ENCODE results near the gene CPN2. TPM values are rescaled to one million over a fixed set of nuclear protein-coding genes. Genes with fewer than 3 reads are reported as not detected.

CPN2 gene
- total RNA-seq, 1 donor from 2014 or later = not detected

DNA sequence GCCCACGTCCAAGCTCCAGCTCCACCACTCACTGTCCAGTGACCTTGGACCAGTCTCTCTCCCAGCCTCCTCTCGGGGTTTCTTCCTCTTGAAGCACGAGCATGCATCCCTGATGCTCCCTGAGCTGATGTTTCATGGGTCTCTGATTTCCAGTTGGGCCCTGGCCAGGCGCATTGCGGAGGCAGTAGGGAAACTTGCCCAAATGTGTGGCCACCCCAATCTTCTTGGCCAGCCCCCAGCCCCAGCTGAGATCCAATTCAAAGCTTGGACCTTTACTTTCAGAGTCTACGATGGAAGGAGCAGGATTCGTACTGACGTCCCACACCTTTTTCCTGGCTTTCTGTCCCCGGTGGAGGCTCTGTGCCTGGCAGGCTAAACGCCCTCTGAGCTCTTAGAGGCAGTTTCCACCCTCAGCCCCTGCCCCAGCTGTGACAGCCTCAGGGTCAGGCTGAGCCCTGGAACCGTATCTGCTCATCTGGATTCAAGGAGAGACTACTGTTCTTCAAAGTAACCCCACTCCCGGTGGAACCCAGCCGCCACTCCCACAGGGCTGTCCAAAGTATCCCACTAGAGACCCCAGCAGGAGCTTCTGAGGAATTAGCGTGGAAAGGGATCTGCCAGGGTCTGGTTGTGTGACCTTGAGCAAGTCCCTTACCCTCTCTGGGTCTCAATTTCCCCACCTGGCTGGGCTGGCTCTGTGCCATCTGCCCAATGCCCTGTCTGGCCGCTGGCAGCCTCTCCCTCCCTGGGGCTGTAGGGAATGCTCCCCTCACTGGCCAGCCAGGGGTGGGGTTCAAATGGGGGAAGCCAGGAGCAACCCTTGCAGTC lies 37.4 kb downstream of the CPN2 start:
- H3K27ac ChIP-seq = no peak overlapping the region
- ATAC-seq (no peak), DNase-seq (no peak)
- H3K27me3 ChIP-seq (ENCODE audit: low read depth) = peaks cover 6% of the 10 kb centered on the region
- TF ChIP-seq, protein P1, sequence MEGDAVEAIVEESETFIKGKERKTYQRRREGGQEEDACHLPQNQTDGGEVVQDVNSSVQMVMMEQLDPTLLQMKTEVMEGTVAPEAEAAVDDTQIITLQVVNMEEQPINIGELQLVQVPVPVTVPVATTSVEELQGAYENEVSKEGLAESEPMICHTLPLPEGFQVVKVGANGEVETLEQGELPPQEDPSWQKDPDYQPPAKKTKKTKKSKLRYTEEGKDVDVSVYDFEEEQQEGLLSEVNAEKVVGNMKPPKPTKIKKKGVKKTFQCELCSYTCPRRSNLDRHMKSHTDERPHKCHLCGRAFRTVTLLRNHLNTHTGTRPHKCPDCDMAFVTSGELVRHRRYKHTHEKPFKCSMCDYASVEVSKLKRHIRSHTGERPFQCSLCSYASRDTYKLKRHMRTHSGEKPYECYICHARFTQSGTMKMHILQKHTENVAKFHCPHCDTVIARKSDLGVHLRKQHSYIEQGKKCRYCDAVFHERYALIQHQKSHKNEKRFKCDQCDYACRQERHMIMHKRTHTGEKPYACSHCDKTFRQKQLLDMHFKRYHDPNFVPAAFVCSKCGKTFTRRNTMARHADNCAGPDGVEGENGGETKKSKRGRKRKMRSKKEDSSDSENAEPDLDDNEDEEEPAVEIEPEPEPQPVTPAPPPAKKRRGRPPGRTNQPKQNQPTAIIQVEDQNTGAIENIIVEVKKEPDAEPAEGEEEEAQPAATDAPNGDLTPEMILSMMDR (IDR thresholded peaks at IDR 0.05) = no peak
- no peaks in the 10 kb centered on the region for H3K36me3 ChIP-seq
- peaks cover 5% of the 10 kb centered on the region for H3K9me3 ChIP-seq
- H3K4me1 ChIP-seq = peaks cover 33% of the 10 kb centered on the region
- intact Hi-C loops (cut with DNase I) = loop anchor here (10.0 kb wide), 1 partner anchor 169 kb away; no protein-coding TSS in a partner anchor
- H3K4me3 ChIP-seq = no peak overlapping the region

DNA sequence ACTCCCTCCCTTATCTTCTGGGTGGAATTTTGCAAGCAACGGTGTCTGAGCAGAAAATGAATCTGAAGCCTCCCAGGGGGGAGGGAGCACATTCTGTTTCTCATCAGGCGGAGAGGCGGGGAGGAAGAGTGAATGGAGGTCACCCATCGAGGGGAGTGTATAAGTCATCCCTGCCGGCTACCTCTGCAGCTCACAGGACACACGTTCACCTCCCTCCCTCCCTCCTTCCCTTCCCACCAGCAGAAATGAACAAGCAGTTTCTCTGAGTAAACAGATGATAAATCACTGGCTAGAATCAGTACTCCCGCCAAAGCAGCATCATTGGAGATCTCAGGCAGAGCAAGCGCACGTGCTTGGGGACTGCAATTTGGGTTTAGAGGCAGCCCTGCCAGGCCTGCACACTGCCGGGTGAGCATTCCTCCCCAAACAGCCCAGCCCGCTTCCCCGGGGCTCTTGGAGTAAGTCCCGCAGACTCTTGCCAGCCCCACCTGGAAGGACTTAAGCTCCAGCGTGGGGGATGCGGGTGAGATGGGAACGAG lies 38.3 kb downstream of the CPN2 start:
- Histone ChIP-seq H3K9me3 (no peaks in the 10 kb centered on the region), H3K4me1 (peaks cover 33% of the 10 kb centered on the region), H3K36me3 (no peaks in the 10 kb centered on the region), H3K27me3 (ENCODE audit: low read depth) (peaks cover 6% of the 10 kb centered on the region), H3K27ac (no peak overlapping the region), H3K4me3 (no peak overlapping the region)
- TF ChIP-seq, protein P1 (IDR thresholded peaks at IDR 0.05) = no peak
- ATAC-seq (no peak), DNase-seq (no peak)
- intact Hi-C loops (cut with DNase I) = loop anchor here (10.0 kb wide), 1 partner anchor 168 kb away; no protein-coding TSS in a partner anchor

DNA sequence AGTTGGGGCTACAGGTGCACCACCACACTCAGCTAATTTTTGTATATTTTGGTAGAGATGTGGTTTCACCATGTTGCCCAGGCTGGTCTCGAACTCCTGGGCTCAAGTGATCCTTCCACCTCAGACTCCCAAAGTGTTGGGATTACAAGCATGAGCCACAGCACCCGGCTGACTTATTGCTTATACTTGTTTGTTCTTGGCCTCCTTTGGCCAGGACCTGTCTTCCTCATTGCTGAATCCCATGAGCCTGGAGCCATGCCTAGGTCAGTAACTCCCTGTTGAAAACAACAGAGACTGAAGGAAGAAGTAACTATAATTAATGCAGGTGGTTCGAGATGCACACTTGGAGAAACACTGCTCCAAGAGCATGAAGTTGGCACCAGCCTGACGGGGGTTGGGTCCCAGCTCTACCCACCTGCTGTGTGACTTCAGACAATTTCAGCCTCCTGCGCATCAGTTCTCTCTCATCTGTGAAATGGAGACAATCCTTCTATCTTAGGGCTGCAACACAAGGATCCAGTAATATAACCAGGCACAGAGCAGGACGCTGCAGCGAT lies 38.9 kb downstream of the CPN2 start:
- no peak for ATAC-seq
- no peak overlapping the region for H3K27ac ChIP-seq

DNA sequence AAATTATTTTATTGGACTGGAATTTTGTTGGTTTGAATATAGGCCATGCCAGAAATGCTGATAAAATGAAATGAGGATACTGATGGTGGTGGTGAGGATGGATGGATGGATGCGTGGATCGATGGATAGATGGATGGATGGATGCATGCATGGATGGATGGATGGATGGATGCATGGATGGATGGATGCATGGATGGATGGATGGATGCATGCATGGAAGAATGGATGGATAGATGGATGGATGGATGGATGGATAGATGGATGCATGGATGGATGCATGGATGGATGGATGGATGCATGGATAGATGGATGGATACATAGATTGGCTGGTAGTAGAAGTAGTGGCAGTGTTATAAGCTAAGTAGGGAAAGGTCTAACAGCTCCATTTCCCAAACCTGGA lies 40.1 kb downstream of the CPN2 start:
- ATAC-seq = no peak
- TF ChIP-seq, protein P1 (IDR thresholded peaks at IDR 0.05) = no peak
- no peak overlapping the region for H3K27ac ChIP-seq
- no peak overlapping the region for H3K4me3 ChIP-seq
- no peaks in the 10 kb centered on the region for H3K36me3 ChIP-seq
- no peaks in the 10 kb centered on the region for H3K9me3 ChIP-seq
- DNase-seq = no peak
- H3K4me1 ChIP-seq = peaks cover 46% of the 10 kb centered on the region
- intact Hi-C loops (cut with DNase I) = loop anchor here (10.0 kb wide), 1 partner anchor 166 kb away; no protein-coding TSS in a partner anchor
- no peaks in the 10 kb centered on the region for H3K27me3 ChIP-seq (ENCODE audit: low read depth)

More for the DNA sequence above, 38.9 kb downstream of the CPN2 start:
- no peak overlapping the region for H3K4me3 ChIP-seq
- TF ChIP-seq, protein P1 (IDR thresholded peaks at IDR 0.05) = no peak
- H3K4me1 ChIP-seq = peaks cover 35% of the 10 kb centered on the region
- intact Hi-C loops (cut with DNase I) = loop anchor here (10.0 kb wide), 1 partner anchor 167 kb away; no protein-coding TSS in a partner anchor
- peaks cover 5% of the 10 kb centered on the region for H3K27me3 ChIP-seq (ENCODE audit: low read depth)
- no peaks in the 10 kb centered on the region for H3K9me3 ChIP-seq
- no peak for DNase-seq
- H3K36me3 ChIP-seq = no peaks in the 10 kb centered on the region

DNA sequence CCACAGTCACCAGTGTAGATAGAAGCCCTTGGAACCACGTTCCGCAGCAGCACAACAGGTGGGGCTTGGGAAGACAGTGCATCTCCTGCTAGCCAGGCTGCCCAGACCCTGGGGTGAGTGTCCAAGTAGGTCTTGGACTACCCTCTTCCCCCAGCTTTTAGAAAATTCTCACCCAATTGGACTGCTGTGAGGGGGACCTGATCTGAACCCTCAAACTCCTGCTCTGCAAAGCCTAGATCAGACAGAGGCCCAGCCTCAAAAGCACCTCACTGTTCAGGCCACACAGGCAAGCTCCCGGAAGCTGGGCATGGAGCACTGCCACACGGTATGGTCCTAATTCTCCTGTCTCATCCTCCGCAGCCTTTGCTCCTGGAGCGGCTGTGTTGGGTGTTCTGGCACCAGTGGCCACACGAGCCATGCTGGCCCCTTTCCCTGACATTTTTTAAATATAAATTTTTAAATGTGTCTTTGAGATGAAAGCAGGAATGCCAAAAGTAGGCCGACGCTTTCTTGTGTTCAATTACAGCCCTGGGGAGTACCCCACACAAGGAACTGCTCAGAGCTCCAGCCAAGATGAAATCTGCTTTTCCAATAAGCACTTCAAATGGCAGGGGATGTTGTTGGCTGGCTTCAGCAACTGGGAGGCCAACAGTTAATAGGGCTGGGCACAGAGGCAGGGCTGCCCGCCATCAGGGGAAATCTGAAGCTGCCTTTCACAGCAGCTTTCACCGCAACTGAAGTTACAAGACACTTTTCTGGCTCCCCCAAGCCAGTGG lies 40.9 kb downstream of the CPN2 start:
- intact Hi-C loops (cut with DNase I) = loop anchor here (10.0 kb wide), 1 partner anchor 165 kb away; no protein-coding TSS in a partner anchor
- no peaks in the 10 kb centered on the region for H3K27me3 ChIP-seq (ENCODE audit: low read depth)
- DNase-seq (no peak), ATAC-seq (no peak)
- H3K9me3 ChIP-seq = no peaks in the 10 kb centered on the region
- peaks cover 40% of the 10 kb centered on the region for H3K4me1 ChIP-seq
- H3K4me3 ChIP-seq = no peak overlapping the region
- H3K36me3 ChIP-seq = no peaks in the 10 kb centered on the region
- TF ChIP-seq, protein P1 (IDR thresholded peaks at IDR 0.05) = no peak
- no peak overlapping the region for H3K27ac ChIP-seq
